Coronary artery (tissue), 2 donors: ENCODE measurements around the gene TRIB2.

Experiments used
- DNase-seq: peaks from one replicate; pipeline ENCODE4 v3.0.0-alpha.2; 2017; ENCODE audit warnings: low spot score
- H3K27ac ChIP-seq, 2 donors: fragments of 200-600 bp; sonication (generic); one replicate each; pipeline ENCODE4 v1.5.1; 2016 to 2019
- H3K4me3 ChIP-seq: fragments of 200-600 bp; sonication (generic); 2 replicates; pipeline ENCODE4 v1.5.1; 2016; ENCODE audit warnings: mild to moderate bottlenecking, moderate library complexity
- TF ChIP-seq, protein P1 (sequence below): fragments of 200-600 bp; sonication (generic); IDR thresholded peaks from one replicate; pipeline ENCODE4 v1.5.1; 2019; ENCODE audit warnings: antibody characterized with exemption

Gene TRIB2

DNA sequence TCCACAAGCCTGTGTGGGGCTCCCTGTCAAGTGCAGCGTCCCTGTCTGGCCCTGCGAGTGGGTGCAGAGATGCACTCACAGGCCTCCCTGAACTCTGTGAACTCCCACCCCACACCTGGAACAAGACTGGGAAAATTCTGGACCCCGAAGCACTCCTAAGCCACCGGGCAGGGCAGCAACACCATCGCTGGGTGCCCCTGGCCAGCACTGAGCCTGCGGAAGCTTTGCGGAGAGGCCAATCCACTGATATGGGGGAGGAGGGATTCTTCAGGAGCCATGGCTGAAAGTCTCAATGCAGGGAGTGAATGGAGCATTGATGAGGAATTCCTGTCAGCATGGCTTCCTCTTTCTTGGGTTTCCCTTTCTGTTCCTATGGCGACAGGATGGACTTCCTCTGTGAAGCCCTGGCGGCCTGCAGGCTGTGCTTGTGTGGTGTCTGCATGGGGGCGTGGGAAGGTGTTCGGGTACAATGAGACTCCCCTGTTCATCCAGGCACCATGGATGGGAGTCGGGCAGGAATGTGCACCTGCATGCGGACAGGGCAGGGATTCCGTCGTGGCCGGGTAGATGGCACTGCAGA lies 15.1 kb downstream of the TRIB2 start:
- DNase-seq: no peak
- Histone ChIP-seq H3K4me3 (no peak overlapping the region), H3K27ac (peak overlapping the region; percentile 1 to 54)
- TF ChIP-seq, protein P1, sequence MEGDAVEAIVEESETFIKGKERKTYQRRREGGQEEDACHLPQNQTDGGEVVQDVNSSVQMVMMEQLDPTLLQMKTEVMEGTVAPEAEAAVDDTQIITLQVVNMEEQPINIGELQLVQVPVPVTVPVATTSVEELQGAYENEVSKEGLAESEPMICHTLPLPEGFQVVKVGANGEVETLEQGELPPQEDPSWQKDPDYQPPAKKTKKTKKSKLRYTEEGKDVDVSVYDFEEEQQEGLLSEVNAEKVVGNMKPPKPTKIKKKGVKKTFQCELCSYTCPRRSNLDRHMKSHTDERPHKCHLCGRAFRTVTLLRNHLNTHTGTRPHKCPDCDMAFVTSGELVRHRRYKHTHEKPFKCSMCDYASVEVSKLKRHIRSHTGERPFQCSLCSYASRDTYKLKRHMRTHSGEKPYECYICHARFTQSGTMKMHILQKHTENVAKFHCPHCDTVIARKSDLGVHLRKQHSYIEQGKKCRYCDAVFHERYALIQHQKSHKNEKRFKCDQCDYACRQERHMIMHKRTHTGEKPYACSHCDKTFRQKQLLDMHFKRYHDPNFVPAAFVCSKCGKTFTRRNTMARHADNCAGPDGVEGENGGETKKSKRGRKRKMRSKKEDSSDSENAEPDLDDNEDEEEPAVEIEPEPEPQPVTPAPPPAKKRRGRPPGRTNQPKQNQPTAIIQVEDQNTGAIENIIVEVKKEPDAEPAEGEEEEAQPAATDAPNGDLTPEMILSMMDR: no peak

DNA sequence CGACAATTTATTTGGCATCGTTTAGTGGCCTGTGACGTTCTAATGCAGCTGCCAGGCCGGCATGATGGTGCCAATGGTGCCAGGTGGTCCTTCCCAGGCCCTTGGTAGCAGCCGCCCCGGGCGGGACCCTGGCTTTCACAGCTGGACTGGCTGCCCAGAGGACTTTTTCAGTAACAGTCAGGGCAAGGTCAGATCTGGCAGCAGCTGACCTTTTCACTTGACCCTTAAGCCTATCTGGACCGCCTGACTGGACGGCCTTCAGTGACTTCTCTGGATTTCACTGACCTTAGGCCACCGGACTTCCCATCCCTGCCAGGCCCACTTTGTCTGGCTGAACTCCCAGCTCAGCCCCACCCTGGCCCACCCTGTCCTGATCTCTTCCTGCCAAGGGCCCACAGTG lies 15.9 kb downstream of the TRIB2 start:
- TF ChIP-seq, protein P1: no peak
- peak overlapping the region; percentile 1 to 54 for H3K27ac ChIP-seq
- no peak overlapping the region for H3K4me3 ChIP-seq
- DNase-seq: no peak

DNA sequence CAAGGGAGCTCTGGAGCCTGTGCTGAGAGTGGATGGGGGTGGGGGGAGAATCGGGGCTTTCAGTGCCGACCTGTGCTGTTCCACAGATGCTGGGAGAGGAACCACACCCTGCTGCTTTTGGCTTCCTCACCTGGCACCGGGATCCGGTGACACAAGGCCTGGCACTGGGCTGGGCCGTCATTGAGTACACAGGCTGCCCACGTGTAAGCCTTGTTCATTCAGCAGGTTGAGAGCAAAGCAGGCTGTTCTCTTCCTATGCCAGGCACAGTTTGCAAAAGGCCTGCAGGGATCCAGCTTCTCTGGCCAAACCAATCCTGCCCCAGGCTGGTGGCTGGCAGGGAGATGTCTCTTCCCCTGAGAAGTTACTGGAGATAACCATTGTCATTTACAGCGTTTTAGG lies 17.1 kb downstream of the TRIB2 start:
- Histone ChIP-seq H3K4me3 (no peak overlapping the region), H3K27ac (peak overlapping the region in 1 of 2 donors; percentile 36)
- no peak for DNase-seq
- TF ChIP-seq, protein P1: no peak

DNA sequence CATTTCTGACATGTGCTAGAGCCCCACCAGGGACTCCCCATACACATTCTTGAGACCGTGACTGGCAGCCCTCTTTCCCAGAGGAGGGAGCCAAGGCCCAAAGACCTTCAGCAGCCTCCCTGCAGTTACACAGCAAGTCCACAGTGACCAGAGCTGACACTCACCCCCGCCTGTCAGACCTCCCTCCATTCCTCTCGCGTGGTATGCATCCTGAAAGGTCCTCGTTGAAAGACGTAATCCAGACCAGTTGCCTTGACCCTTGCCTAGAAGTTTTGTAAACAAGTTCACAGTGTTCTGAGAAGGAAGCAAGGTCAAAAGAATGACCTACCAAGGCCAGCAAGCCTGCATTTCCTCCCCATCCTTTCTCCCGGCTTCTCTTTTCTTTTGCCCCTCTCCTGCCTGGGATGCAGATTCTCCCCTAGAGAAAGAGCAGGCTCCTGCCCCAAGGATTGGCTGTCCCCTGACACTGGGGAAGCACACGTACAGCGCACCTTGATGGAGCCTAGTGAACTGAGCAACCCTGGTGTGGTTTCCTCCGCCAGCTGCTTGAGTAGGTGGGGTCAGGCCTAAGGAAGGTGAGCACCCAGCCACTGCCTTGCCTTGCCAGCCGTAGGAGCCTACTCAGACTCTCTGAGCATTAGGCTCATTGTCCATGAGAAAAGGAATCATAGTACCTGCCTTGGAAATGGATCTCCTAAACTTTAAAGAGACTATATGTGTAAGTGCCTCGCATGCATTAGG lies 18.3 kb downstream of the TRIB2 start:
- H3K27ac ChIP-seq: peak overlapping the region in 1 of 2 donors; percentile 57
- TF ChIP-seq, protein P1: no peak

DNA sequence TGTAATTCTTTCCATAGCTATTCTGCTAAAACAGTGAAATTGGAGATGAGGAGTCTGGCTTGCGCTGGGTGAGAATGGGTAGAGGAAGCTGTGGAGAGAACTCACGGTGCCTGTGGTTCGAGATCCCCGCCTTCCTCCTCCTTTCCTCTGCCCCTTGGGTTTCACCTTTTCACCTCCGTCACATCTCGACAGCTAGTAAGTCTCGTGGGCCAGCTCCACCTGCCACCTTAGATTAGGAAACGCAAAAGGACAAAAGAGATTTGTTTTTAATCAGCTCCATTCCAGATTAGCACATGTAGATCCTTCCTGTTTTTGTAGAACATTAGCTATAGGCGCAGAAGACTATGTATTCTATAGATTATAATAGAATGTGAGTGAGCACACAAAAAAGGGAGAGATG lies 20.6 kb downstream of the TRIB2 start:
- Histone ChIP-seq H3K4me3 (no peak overlapping the region), H3K27ac (peak overlapping the region in 1 of 2 donors; percentile 46)
- DNase-seq: no peak
- TF ChIP-seq, protein P1: no peak

More for the DNA sequence above, 18.3 kb downstream of the TRIB2 start:
- no peak for DNase-seq
- H3K4me3 ChIP-seq: no peak overlapping the region

DNA sequence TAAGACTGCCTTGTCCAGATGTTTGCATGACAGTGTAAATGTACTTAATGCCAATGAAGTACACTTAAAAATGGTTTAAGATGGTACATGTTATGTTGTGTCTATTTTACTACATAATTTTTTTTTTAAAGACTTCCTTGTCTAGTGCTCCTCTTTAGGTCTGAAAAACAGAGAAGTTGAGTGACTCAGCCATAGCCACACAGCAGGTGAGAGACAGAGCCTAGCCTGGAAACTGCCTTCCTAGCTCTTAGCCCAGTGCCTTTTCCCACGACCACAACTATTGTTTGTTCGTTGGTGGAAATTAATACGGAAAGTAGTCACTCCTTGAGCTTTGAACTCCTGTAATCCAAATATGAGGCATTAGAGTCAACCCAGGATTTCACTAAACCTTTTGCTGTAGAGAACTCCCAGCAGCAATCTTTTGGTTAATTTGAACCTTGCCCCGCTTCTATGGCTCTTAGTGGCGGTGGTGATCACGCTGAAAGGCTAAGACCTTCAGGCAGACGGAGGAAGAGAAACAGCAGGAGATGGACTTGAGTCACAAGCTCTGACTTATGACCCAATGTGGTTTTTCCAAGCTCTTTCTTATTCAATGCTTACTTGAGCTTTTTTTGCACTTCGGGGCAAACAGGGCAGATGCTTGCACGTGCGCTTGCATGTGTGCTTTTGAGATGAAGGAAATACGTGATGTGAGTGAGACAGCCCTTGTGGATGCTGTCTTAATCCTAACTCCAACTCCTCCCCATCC lies 21.2 kb downstream of the TRIB2 start:
- peak overlapping the region in 1 of 2 donors; percentile 29 for H3K27ac ChIP-seq
- TF ChIP-seq, protein P1: no peak
- DNase-seq: no peak
- no peak overlapping the region for H3K4me3 ChIP-seq
